Right renal cortex interstitium (tissue), 3 donors: ENCODE measurements around the gene DHX40. TPM values are rescaled to one million over a fixed set of nuclear protein-coding genes. Genes with fewer than 3 reads are reported as not detected.
"Not testable (repeated sequence)": the region's sequence is repeated elsewhere in the genome, so short reads cannot be mapped to it uniquely, and the experiment has no call there.

Source experiments
- DNase-seq, 3 donors: peaks; one replicate each; pipeline ENCODE4 v3.0.0-alpha.2; 2013; ENCODE audit warnings: low read depth in 3 of 3, low spot score in 2 of 3
- polyA plus RNA-seq, 3 donors: library from polyadenylated mRNA; unstranded; fragments of 120-200 nt; gene quantifications; one replicate each; pipeline ENCODE4 v1.2.1, GENCODE V29; 2013; ENCODE audit not compliant: insufficient read length in 3 of 3

The DHX40 gene, protein sequence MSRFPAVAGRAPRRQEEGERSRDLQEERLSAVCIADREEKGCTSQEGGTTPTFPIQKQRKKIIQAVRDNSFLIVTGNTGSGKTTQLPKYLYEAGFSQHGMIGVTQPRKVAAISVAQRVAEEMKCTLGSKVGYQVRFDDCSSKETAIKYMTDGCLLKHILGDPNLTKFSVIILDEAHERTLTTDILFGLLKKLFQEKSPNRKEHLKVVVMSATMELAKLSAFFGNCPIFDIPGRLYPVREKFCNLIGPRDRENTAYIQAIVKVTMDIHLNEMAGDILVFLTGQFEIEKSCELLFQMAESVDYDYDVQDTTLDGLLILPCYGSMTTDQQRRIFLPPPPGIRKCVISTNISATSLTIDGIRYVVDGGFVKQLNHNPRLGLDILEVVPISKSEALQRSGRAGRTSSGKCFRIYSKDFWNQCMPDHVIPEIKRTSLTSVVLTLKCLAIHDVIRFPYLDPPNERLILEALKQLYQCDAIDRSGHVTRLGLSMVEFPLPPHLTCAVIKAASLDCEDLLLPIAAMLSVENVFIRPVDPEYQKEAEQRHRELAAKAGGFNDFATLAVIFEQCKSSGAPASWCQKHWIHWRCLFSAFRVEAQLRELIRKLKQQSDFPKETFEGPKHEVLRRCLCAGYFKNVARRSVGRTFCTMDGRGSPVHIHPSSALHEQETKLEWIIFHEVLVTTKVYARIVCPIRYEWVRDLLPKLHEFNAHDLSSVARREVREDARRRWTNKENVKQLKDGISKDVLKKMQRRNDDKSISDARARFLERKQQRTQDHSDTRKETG
- polyA plus RNA-seq: 10 to 100 TPM; 84.4 to 98.6 (median 90.5) TPM

DNA sequence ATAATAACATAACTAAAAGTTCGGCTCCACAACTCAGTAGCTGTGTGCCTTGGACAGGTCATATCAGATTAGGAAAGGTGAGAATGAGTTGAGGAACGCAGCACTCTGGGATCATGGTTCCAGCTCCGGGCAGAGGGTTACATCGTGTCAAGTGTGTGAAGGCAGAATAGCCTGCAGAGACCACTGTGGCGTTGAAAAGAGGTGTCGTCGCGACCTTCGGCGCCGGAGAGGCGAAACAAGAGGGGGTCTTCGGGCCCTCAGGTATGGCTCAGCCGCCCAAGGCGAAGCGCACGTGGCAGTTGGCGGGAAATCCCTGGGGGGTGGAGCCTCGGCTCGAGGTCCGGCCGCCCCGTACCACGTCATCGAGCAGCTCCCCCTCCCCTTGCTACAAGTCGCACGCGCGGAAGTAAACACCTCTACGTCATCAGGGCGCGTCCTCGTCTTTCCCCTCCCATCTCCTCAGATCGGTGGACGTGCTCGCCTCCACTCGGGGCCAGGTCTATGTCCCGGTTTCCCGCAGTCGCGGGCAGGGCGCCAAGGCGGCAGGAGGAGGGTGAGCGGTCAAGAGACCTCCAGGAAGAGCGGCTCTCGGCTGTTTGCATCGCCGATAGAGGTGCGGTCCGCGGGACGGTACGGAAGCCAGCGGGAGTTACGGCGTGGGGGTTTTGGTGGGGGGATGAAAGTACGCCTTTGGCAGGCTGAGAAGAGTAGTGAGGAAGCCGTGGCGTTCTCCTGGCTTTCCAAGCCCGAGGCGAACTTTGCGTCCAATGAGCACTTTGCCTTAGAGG is at the start of gene DHX40:
TSS of gene DHX40 (plus strand) at position 440 of the 788 bp plus-strand sequence. CDS start at position 502, 62 bp downstream.
- peak; percentile 88 to 89 (median 89) for DNase-seq

DNA sequence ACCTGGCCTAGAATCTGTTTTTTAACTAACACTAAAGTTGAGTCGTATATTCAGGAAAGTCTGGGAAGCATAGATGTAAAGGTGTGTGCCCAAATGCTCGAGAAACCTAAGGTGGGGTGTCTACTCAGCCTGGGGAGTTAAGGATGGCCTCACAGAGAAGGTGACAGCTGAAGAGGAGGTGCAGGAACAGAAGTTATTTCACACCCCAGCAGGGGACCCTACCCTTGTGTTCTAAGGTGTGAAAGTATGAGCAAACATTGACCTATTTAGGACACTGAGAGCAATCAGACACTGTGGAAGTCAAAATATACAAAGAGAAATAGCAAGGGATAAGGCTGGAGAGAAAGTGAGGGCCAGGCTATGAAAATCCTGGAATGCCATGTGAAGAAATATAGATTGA is 49.0 kb upstream of the DHX40 start:
- no peak for DNase-seq

DNA sequence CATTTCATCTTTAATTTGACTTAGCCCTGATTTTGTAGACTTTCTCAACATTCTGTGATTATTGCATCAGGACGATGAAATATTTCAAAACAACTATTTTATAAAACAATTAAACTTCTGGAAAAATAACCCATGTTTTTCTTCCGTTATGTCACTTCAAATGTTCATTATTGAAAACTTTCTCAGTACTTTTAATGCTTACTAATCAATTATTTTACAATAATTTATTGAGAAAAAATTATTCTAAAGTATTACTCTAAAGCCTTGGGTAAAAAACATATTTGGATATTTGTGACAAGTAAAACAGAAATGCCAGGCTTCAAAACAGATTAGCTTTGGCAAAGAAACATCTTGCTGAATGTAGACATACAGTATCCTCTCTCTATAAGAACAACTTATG is 46.3 kb upstream of the DHX40 start:
- DNase-seq: no peak

DNA sequence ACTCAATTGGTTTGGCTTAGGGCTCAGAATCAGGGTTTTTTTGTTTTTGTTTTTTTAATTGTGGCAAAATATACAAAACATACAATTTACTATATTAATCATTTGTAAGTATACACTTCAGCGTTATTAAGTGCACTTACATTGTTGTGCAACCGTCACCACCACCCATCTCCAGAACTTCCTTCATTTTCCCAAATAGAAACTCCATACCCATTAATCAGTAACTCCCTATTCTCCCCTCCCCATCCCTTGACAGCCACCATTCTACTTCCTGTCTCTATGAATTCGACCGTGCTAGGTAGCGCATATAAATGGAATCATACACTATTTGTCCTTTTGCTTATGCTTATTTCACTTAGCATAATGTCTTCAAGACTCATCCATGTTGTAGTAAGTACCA is 45.2 kb upstream of the DHX40 start:
- no peak for DNase-seq

DNA sequence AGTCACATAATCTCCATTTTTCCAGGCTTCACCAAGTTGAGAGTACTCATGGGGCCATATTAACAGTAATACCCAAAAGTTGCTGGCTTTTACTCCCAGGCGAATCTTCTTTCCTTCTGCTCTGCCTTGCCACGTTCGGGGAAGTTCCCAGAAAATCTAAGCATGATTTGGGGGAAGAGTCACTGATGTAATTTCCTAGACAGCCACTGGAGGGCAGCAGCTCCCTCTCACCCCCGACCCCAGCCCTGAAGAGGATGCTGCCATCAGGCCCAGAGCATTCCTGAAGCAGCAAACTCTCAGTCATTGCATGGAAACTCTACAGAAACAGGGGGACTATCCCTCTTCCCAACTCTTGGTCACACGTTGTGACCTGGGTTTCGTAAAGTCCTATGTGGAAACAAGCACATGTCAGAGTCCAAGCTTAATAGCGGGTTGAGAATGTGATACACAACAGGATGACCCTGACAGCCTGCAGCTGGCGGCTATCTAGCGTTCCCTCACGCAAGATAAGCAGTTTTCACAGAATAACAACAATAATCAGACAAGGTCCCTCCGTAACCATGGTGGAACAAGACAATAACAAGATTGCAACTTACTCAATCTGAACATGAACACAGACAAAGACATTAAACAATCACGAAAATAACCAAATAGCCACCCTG is 43.8 kb upstream of the DHX40 start:
- DNase-seq: no peak

DNA sequence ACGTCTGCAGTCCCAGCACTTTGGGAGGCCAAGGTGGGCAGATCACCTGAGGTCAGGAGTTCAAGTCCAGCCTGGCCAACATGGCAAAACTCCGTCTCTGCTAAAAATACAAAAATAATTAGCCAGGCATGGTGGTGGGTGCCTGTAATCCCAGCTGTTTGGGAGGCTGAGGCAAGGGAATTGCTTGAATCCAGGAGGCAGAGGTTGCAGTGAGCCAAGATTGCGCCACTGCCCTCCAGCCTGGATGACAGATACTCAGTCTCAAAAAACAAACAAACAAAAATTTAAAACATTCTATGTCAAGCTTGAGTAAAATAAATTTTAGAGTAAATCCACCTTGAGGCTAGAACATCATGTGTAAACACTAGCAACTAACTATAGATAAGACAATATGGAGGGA is 40.5 kb upstream of the DHX40 start:
- not testable (repeated sequence) for DNase-seq

DNA sequence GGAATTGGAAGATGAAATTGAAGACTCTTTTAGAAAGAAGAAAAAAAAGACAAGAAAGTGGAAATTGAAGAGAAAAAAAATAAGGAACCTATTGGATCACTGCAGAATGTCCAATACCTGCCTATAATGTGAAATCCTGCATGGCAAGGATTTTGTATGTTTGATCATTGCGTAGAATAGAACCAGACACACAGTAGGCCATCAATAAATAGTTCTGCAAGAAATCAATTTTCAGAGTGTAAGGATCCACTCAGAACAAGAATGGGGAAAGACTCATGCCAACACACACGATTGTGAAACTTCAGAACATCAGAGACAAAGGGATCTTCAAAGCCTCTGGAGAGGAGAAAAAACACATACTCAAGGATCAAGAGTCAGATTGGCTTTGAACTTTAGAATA is 39.7 kb upstream of the DHX40 start:
- DNase-seq: no peak

DNA sequence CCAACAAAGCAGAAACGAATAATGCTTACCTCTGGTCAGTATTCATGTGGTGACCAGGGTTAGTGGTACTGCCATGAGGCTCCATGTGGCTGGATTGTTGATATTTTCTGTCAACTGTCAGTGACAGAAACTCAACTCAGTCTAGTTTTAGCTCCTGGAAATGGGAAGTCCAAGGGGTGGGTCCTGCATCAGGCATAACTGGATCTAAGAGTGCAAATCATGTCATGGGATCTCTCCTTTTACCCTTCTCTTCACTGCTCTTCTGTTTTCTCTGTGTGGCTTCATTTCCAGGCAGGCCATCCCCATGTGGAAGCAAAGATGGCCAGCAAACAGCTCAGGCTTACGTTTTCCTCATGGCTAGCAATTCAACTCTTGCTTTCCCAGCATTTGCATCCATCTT is 39.0 kb upstream of the DHX40 start:
- DNase-seq: no peak

DNA sequence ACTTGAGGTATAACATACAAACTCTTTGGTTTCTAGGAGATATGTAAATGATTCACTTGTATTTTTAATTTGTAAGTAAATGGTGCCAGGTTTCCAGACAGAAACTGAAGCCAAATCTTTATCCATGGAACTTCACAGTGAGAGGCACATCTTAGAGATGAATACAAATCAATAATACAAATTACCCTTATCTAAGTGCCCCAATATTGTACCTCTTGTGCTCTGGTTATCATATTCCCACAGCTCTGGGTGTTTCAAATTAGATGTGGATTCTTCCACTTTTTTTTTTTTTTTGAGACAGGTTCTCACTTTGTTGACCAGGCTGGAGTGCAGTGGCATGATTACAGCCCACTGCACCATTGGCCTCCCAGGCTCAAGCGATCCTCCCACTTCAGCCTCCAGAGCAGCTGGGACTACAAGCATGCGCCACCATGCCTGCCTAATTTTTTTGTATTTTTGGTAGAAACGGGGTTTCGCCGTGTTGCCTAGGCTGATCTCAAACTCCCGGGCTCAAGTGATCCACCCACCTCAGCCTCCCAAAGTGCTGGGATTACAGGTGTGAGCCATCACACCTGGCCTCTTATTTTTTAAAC is 38.0 kb upstream of the DHX40 start:
- no peak for DNase-seq

DNA sequence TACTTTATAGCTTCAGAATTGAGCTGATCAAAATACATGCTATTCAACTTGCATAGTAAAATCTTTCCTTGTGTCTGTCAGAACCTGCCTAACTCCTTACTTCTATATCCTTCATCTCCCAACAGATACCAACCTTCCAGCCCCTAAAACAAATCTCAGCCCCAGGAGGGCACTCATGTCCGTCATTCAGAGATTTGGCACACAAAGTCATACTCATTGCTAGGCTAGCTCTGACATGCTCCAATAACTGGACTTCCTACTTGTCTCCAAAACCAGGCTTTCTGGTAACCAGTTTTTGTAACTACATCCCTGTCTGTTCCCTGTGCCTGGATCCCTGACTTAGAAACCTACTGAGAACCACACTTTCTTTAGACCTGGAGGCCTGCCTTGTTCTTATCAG is 37.5 kb upstream of the DHX40 start:
- DNase-seq: no peak

DNA sequence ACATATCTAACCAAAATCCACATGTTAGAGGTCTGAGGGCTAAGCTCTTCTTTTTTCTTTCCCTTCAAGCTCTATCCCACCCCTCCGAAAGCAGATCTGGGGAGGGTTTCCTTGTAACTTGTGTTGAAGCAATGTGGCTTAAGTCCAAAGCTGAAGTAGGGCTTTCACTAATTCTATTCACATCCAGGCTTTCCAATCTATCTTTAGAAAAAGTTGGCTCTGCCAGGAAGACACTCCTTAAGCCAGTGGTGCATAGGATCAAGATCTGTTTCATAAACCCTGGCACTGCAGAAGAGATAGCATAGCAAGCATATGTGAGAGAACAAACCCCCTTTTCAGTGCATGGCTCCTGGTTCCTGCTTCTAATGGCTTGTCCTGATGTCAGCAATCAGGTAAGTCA is 34.9 kb upstream of the DHX40 start:
- no peak for DNase-seq

DNA sequence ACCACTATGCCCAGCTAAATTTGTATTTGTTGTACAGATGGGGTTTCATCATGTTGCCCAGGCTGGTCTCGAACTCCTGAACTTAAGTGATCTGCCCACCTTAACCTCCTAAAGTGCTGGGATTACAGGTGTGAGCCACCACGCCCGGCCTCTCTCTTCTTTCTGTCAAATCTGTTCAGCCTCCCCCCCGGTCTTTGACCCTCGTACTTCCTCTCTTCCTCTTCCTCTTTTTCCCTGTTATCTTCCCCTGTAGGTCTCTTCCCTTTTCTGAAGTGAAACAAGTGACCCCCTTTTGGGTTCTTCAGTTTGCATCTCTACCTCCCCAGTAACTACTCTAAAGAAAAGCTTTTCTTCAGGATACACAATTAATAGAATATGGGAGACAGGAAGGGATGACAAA is 31.7 kb upstream of the DHX40 start:
- no peak for DNase-seq

DNA sequence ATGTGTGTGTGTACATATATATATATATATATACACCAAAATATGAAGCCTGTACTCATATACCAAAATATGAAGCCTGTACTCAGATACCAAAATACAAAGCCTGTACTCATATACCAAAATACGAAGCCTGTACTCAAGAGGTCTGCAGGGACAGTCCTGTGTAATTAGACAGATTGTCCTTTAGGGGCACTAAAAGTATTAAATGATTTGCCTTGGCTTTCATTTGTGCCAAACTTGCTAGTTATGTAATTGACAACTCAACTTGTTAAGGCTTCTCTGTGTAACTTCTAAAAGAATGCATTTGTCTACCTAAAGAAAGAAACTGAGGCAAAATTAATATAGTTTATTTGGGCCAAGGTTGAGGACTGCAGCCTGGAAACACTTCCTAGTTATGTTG is 30.8 kb upstream of the DHX40 start:
- DNase-seq: no peak

DNA sequence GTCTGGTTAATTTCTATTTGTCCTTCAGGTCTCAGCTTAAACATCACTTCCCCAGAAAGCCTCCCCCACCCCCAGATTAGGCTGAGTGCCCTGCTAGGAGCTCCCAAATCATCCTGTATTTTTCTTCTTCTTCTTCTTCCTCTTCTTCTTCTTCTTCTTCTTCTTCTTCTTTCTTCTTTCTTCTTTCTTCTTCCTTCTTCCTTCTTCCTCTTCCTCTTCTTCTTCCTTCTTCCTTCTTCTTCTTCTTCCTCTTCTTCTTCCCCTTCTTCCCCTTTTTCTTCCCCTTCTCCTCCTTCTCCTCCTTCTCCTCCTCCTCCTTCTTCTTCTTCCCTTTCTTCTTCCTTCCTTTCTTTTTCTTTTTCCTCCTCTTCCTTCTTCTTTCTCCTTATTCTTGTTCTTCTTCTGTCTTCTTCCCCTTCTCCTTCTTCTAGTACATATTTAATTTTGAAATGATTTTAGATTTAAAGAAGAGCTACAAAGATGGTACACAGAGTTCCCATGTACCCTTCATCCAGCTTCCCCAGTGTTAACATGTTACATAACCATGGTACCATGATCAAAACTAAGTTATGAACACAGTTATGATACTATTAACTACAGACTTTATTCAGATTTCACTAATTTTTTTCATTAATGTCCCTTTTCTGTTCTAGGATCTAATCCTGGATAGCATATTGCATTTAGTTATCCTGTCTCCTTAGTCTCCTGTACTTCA is 27.1 kb upstream of the DHX40 start:
- no peak for DNase-seq

DNA sequence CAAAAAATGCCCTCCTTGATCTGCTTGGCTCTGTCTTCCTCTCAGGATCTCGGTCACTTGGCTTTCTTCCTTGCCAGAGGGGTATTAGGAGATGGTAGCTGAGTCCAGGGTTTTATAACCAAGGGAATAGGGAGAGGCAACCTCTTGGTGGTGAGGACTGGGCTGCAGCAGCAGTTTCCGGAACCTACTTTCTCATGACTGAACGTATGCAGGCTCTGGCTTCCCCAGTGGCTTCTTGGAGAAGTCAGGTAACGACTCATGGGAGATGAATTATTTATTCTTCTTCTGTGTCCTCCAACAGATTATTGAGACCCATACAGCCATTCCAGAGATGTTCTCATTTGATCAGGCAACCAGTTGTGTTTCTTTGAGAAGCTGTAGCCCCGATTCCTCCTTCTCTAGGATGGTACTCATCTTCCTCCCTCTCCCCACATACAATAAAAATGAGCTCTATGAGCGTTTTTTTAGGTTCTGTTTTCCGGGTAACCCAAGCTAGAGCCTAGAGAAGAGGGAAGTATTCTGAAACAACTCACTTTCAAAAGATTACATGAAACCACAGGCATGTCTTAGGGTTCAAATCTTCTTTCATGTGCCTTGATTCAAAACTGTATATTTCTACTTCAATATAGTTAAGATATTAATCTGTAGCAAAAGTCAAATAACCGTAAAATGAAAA is 22.3 kb upstream of the DHX40 start:
- no peak for DNase-seq

DNA sequence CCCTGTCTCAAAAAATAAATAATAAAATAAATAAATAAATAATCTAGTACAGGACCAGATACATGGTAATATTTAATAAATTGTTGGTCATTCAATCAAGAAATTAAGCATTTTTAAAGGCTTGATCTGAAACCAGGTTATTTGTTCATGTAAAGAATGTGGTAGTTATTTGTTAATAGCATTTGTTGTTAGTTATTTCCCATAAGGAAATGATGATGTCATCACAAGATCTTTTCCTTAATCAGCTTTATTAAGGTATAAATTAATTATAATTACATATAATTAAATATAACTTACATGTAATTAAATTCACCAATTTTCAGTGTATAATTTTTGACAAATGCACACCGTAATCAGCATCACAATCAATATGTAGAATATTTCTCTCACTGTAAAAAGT is 19.5 kb upstream of the DHX40 start:
- no peak for DNase-seq

DNA sequence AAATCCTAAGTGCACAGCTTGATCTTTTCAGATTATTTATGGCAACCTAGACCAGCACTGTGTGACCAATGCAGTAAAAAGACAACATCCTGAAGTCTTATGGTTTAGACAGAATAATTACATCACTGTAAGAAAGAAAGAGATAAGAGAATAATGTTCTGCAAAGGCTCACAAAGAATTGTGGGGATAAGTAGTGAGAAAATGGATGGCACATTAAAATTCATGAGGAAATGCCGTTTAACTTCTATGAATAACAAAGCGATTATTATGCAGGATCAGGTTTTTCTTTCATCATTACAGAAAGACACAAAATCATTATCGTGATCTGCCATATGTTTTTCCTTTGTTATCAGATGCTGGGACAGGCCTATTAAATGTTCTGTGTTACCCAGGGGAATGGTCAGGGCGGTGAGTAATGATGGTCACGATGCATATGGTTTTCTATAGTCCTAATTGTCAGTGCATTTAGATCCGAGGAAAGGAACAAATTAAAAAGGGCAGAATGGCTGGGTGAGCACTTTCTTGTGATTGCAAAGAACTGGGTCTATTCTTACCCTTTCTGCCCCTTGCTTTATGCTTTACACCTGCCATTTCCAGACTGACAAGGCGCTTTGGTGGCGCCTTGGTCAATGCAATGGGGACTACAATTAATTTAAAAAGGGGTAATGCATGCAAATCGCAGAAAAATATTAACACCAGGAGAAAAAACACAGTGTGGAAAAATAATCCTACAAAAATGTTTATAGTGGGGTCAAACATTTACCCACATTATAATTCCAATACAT is 18.1 kb upstream of the DHX40 start:
- DNase-seq: peak in 2 of 3 donors; percentile 4 to 19

DNA sequence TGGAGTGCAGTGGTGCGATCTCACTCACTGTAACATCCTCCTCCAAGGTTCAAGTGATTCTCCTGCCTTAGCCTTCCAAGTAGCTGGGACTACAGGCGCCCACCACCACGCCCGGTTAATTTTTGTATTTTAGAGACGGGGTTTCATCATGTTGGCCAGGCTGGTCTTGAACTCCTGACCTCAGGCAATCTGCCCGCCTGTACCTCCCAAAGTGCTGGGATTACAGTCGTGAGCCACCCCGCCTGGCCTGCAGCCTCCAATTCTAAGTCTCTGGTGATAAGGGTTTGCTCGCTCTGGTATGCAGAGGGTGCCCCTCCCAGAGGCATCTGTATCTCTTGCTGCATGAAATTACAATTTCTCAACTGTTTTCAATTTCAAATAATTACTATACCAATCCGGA is 16.4 kb upstream of the DHX40 start:
- DNase-seq: not testable (repeated sequence)
